A549 (cell line): ENCODE measurements around the gene ASTN1. TPM values are rescaled to one million over a fixed set of nuclear protein-coding genes. Genes with fewer than 3 reads are reported as not detected.

Source experiments
- ATAC-seq, 2 experiments: fragments of 200-7000 bp in 1 of 2; fragments of >200 bp in 1 of 2; cut with Nextera tagmentation in 1 of 2; cut with Tn5 transposase in 1 of 2; 3 replicates each; pipeline versions ENCODE4 v1.8.0 to v1.9.1; 2018 to 2020; ENCODE audit warnings: mild to moderate bottlenecking in 1 of 2, moderate library complexity in 1 of 2
- CTCF ChIA-PET: fragments of 300-600 bp; sonication (Branson Sonifier 250); formaldehyde crosslinking; extraction: SDS; loops from one replicate; lab custom pipeline; 2021; ENCODE audit warnings: antibody characterized with exemption, inconsistent platforms; lab: Yijun Ruan, JAX
- POLR2A ChIA-PET: fragments of 350-600 bp; formaldehyde crosslinking; extraction: SDS; loops from one replicate; lab custom pipeline; 2021; ENCODE audit warnings: antibody characterized with exemption, inconsistent platforms; lab: Yijun Ruan, JAX
- DNase-seq, 2 experiments: peaks; one replicate each; pipeline versions ENCODE4 v3.0.0 to v3.0.0-alpha.2; 2011 to 2016; ENCODE audit warnings: low read depth in 1 of 2, low spot score in 1 of 2
- FAIRE-seq: peaks from 2 replicates; lab custom pipeline; 2011; peaks lifted over from hg19 to GRCh38; lab: Jason Lieb, UNC
- H3K27ac ChIP-seq, 2 experiments: fragments of >200 bp; sonication (Bioruptor Twin); formaldehyde crosslinking; 3 replicates each; pipeline ENCODE4 v1.5.1; 2016 to 2017
- H3K4me1 ChIP-seq: fragments of >200 bp; sonication (Bioruptor Twin); formaldehyde crosslinking; 3 replicates; pipeline ENCODE4 v1.6.1; 2016
- H3K4me2 ChIP-seq: fragments of >200 bp; sonication (Bioruptor Twin); formaldehyde crosslinking; 3 replicates; pipeline ENCODE4 v1.6.1; 2016
- H3K4me3 ChIP-seq: fragments of >200 bp; sonication (Bioruptor Twin); formaldehyde crosslinking; 3 replicates; pipeline ENCODE4 v1.5.1; 2016
- H3K9me3 ChIP-seq: fragments of >200 bp; sonication (Bioruptor Twin); formaldehyde crosslinking; 3 replicates; pipeline ENCODE4 v1.6.1; 2016
- CHD4 ChIP-seq: fragments of 200-600 bp; sonication (generic); IDR thresholded peaks from 2 replicates; pipeline ENCODE4 v1.6.1; 2016; ENCODE audit warnings: antibody characterized with exemption, mild to moderate bottlenecking, borderline replicate concordance
- EHF ChIP-seq: fragments of 250-450 bp; sonication (Bioruptor Pico); IDR thresholded peaks from 2 replicates; pipeline ENCODE4 v1.5.0; 2020; ENCODE audit warnings: mild to moderate bottlenecking
- ESRRA ChIP-seq: fragments of 150-350 bp; IDR thresholded peaks from 2 replicates; pipeline ENCODE4 v1.6.1; 2014; ENCODE audit warnings: mild to moderate bottlenecking, low read length, borderline replicate concordance
- FOSL2 ChIP-seq, 2 experiments: fragments of 450-650 bp in 1 of 2; fragments of >200 bp in 1 of 2; sonication (Bioruptor Twin) in 1 of 2; formaldehyde crosslinking; IDR thresholded peaks; 2 replicates each; pipeline versions ENCODE4 v1.5.0 to v1.6.1; 2016 to 2020; ENCODE audit warnings: mild to moderate bottlenecking in 1 of 2, moderate library complexity in 1 of 2
- GATA3 ChIP-seq: IDR thresholded peaks from 2 replicates; pipeline ENCODE4 v1.6.1; 2012; ENCODE audit warnings: borderline replicate concordance
- HEYL ChIP-seq: fragments of 250-450 bp; sonication (Bioruptor Pico); IDR thresholded peaks from 2 replicates; pipeline ENCODE4 v1.8.0; 2021; ENCODE audit warnings: mild to moderate bottlenecking, moderate library complexity
- HOXB5 ChIP-seq: fragments of 250-450 bp; sonication (Bioruptor Pico); IDR thresholded peaks from 2 replicates; pipeline ENCODE4 v1.5.0; 2020; ENCODE audit warnings: mild to moderate bottlenecking, moderate library complexity
- JUN ChIP-seq, 2 experiments: fragments of >200 bp; sonication (Bioruptor Twin); formaldehyde crosslinking; IDR thresholded peaks; 2 replicates in 1 of 2; 3 replicates in 1 of 2; pipeline ENCODE4 v1.6.1; 2016 to 2017
- KDM1A ChIP-seq: fragments of 200-600 bp; sonication (generic); IDR thresholded peaks from 2 replicates; pipeline ENCODE4 v1.6.1; 2016; ENCODE audit warnings: low read depth, mild to moderate bottlenecking
- KDM5A ChIP-seq: fragments of 200-600 bp; sonication (generic); IDR thresholded peaks from 2 replicates; pipeline ENCODE4 v1.6.1; 2016; ENCODE audit warnings: antibody characterized with exemption, mild to moderate bottlenecking
- NPAS2 ChIP-seq: fragments of 250-450 bp; sonication (Bioruptor Pico); IDR thresholded peaks from 2 replicates; pipeline ENCODE4 v1.8.0; 2022; ENCODE audit warnings: mild to moderate bottlenecking, moderate library complexity, borderline replicate concordance
- RFX5 ChIP-seq: fragments of 450-650 bp; IDR thresholded peaks from 2 replicates; pipeline ENCODE4 v1.7.1; 2014; ENCODE audit warnings: antibody characterized with exemption, mild to moderate bottlenecking, moderate library complexity
- RNF2 ChIP-seq: fragments of 200-600 bp; sonication (generic); IDR thresholded peaks from 2 replicates; pipeline ENCODE4 v1.6.1; 2016; ENCODE audit warnings: low read depth, mild to moderate bottlenecking, antibody characterized with exemption, moderate library complexity, borderline replicate concordance
- SREBF2 ChIP-seq: fragments of 450-650 bp; IDR thresholded peaks from 2 replicates; pipeline ENCODE4 v1.6.1; 2014; ENCODE audit warnings: mild to moderate bottlenecking, moderate library complexity
- ZFP36 ChIP-seq: fragments of 450-650 bp; IDR thresholded peaks from 2 replicates; pipeline ENCODE4 v1.6.1; 2014; ENCODE audit warnings: borderline replicate concordance; ENCODE audit not compliant: partially characterized antibody
- WGBS: methylation state at CpG from one replicate; pipeline ENCODE4 v1.1.6; 2017; ENCODE audit errors: missing lambda C conversion rate; 5-methylcytosine and 5-hydroxymethylcytosine counted together
- polyA plus RNA-seq, 4 experiments: library from polyadenylated mRNA; depleted of rRNA in 3 of 4; stranded (reverse); fragments of >200 nt; fragmentation: RNase III in 1 of 4; extraction: RNeasy Plus Mini Kit Qiagen cat#74134 plus additional on column Dnase treatment in 1 of 4; gene quantifications; 2 replicates in 3 of 4; 3 replicates in 1 of 4; pipeline ENCODE4 v1.2.3, GENCODE V29; 2011 to 2017
- TF ChIP-seq, protein P1 (sequence below): fragments of >200 bp; sonication (Bioruptor Twin); formaldehyde crosslinking; IDR thresholded peaks from 3 replicates; pipeline ENCODE4 v1.6.1; 2016
- TF ChIP-seq, protein P2 (sequence below): fragments of 200-600 bp; sonication (generic); IDR thresholded peaks from 2 replicates; pipeline ENCODE4 v1.6.1; 2016; ENCODE audit warnings: antibody characterized with exemption, mild to moderate bottlenecking, moderate library complexity
- TF ChIP-seq, protein P3 (sequence below): fragments of >200 bp; sonication (Bioruptor Twin); formaldehyde crosslinking; IDR thresholded peaks from 2 replicates; pipeline ENCODE4 v1.6.1; 2016
- TF ChIP-seq, protein P4 (sequence below): fragments of 250-450 bp; sonication (Bioruptor Pico); IDR thresholded peaks from 2 replicates; pipeline ENCODE4 v1.5.0; 2020; ENCODE audit warnings: low read depth, mild to moderate bottlenecking, moderate library complexity
- TF ChIP-seq, protein P5 (sequence below): fragments of 150-350 bp; IDR thresholded peaks from 2 replicates; pipeline ENCODE4 v1.6.1; 2014; ENCODE audit warnings: low read depth, mild to moderate bottlenecking, low read length
- TF ChIP-seq, protein P6 (sequence below): IDR thresholded peaks from 2 replicates; pipeline ENCODE4 v1.6.1; 2012

Gene ASTN1
- polyA plus RNA-seq, 2 of the 4 experiments (the other 2 are of a cell fraction), result not detected

DNA sequence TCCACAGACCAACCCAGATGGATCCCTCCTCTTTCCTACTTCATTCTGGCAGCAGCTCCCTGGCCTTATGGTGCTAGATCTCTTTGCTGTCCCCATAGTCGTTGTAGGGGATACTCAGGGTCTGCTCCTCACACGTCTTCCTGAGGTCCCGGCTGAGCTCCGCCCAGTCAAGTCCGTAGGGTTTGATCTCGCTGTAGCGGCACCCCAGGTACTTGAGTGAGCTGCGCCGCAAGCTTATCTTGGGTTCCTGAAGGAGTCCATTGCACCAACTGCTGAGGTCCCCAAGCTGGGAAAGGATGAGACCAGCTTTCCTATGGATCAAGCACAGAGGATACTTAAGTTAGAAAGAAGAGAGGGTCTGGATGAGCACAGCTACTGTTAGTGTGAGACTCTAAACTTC lies 300.3 kb downstream of the ASTN1 start:
- ChIA-PET CTCF (interaction anchor here (0.6 to 1.1 kb wide), 2 partner anchors 527 to 1712 kb away, joined by 3 to 6 read pairs; no protein-coding TSS in a partner anchor), POLR2A (no interaction called here)
- ATAC-seq (no peak), FAIRE-seq (no peak), DNase-seq (no peak)
- no peak overlapping the region for H3K4me3 ChIP-seq
- H3K27ac ChIP-seq, result no peak overlapping the region
- H3K9me3 ChIP-seq, result no peaks in the 10 kb centered on the region
- no peaks in the 10 kb centered on the region for H3K4me1 ChIP-seq
- TF ChIP-seq EHF (CRISPR knock-in tag) (no peak), HEYL (CRISPR knock-in tag) (no peak), ZFP36 (no peak), CHD4 (no peak), FOSL2 (IDR thresholded peaks at IDR 0.05) (no peak), FOSL2 (CRISPR knock-in tag; IDR thresholded peaks at IDR 0.05) (no peak)
- TF ChIP-seq, all 56 proteins: peak for 0
- no peak overlapping the region for H3K4me2 ChIP-seq
- 36% methylated on average over 7 of the region's 9 CpGs for WGBS

DNA sequence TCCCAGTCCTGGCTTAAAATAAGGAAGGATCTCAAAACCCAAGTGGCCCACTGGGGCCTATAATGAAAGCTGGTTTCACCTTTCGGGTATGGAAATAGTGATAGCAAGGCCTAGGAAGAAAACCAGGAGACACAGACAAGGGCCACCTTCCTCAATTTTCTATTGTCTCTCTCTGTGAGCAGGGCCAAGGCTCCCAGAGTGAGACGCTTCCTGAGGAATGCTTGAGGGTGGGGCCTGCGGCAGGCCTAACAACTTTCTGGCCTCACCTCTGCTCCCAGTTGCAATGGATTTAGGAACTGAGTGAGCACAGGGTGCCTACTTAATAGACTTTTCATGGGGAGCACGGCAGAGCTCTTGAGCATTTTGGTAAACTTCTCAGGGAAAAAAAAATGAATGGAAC lies 300.9 kb downstream of the ASTN1 start:
- no peak for ATAC-seq
- no peak overlapping the region for H3K4me2 ChIP-seq
- WGBS, result 10% methylated on average over 4 of the region's 4 CpGs
- H3K9me3 ChIP-seq, result no peaks in the 10 kb centered on the region
- no peak for FAIRE-seq
- no peak overlapping the region for H3K4me3 ChIP-seq
- no peak overlapping the region for H3K27ac ChIP-seq
- CTCF ChIA-PET, result interaction anchor here (1.1 kb wide), 1 partner anchor 1712 kb away, joined by 3 read pairs; no protein-coding TSS in a partner anchor
- POLR2A ChIA-PET, result no interaction called here
- H3K4me1 ChIP-seq, result no peaks in the 10 kb centered on the region
- no peak for TF ChIP-seq RFX5
- no peak for TF ChIP-seq RNF2
- TF ChIP-seq JUN (IDR thresholded peaks at IDR 0.05), result no peak
- TF ChIP-seq, protein P1, sequence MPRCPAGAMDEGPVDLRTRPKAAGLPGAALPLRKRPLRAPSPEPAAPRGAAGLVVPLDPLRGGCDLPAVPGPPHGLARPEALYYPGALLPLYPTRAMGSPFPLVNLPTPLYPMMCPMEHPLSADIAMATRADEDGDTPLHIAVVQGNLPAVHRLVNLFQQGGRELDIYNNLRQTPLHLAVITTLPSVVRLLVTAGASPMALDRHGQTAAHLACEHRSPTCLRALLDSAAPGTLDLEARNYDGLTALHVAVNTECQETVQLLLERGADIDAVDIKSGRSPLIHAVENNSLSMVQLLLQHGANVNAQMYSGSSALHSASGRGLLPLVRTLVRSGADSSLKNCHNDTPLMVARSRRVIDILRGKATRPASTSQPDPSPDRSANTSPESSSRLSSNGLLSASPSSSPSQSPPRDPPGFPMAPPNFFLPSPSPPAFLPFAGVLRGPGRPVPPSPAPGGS, result no peak
- TF ChIP-seq KDM1A, result no peak
- TF ChIP-seq, protein P2, sequence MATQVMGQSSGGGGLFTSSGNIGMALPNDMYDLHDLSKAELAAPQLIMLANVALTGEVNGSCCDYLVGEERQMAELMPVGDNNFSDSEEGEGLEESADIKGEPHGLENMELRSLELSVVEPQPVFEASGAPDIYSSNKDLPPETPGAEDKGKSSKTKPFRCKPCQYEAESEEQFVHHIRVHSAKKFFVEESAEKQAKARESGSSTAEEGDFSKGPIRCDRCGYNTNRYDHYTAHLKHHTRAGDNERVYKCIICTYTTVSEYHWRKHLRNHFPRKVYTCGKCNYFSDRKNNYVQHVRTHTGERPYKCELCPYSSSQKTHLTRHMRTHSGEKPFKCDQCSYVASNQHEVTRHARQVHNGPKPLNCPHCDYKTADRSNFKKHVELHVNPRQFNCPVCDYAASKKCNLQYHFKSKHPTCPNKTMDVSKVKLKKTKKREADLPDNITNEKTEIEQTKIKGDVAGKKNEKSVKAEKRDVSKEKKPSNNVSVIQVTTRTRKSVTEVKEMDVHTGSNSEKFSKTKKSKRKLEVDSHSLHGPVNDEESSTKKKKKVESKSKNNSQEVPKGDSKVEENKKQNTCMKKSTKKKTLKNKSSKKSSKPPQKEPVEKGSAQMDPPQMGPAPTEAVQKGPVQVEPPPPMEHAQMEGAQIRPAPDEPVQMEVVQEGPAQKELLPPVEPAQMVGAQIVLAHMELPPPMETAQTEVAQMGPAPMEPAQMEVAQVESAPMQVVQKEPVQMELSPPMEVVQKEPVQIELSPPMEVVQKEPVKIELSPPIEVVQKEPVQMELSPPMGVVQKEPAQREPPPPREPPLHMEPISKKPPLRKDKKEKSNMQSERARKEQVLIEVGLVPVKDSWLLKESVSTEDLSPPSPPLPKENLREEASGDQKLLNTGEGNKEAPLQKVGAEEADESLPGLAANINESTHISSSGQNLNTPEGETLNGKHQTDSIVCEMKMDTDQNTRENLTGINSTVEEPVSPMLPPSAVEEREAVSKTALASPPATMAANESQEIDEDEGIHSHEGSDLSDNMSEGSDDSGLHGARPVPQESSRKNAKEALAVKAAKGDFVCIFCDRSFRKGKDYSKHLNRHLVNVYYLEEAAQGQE, result no peak
- TF ChIP-seq, protein P3, sequence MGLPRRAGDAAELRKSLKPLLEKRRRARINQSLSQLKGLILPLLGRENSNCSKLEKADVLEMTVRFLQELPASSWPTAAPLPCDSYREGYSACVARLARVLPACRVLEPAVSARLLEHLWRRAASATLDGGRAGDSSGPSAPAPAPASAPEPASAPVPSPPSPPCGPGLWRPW, result no peak
- no peak for TF ChIP-seq NPAS2
- TF ChIP-seq, protein P4, sequence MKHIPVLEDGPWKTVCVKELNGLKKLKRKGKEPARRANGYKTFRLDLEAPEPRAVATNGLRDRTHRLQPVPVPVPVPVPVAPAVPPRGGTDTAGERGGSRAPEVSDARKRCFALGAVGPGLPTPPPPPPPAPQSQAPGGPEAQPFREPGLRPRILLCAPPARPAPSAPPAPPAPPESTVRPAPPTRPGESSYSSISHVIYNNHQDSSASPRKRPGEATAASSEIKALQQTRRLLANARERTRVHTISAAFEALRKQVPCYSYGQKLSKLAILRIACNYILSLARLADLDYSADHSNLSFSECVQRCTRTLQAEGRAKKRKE (CRISPR knock-in tag), result no peak
- TF ChIP-seq HEYL (CRISPR knock-in tag), result no peak
- no peak for TF ChIP-seq ZFP36
- no peak for TF ChIP-seq HOXB5
- no peak for TF ChIP-seq SREBF2
- TF ChIP-seq, protein P5, sequence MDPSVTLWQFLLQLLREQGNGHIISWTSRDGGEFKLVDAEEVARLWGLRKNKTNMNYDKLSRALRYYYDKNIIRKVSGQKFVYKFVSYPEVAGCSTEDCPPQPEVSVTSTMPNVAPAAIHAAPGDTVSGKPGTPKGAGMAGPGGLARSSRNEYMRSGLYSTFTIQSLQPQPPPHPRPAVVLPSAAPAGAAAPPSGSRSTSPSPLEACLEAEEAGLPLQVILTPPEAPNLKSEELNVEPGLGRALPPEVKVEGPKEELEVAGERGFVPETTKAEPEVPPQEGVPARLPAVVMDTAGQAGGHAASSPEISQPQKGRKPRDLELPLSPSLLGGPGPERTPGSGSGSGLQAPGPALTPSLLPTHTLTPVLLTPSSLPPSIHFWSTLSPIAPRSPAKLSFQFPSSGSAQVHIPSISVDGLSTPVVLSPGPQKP, result no peak
- TF ChIP-seq, protein P6, sequence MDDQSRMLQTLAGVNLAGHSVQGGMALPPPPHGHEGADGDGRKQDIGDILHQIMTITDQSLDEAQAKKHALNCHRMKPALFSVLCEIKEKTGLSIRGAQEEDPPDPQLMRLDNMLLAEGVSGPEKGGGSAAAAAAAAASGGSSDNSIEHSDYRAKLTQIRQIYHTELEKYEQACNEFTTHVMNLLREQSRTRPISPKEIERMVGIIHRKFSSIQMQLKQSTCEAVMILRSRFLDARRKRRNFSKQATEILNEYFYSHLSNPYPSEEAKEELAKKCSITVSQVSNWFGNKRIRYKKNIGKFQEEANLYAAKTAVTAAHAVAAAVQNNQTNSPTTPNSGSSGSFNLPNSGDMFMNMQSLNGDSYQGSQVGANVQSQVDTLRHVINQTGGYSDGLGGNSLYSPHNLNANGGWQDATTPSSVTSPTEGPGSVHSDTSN, result no peak
- TF ChIP-seq GATA3, result no peak
- TF ChIP-seq KDM5A, result no peak
- TF ChIP-seq ESRRA, result no peak
- no peak for TF ChIP-seq EHF (CRISPR knock-in tag)
- DNase-seq, result no peak
